Measurements from ENCODE around the gene FGF11.

FGF11 gene

DNA sequence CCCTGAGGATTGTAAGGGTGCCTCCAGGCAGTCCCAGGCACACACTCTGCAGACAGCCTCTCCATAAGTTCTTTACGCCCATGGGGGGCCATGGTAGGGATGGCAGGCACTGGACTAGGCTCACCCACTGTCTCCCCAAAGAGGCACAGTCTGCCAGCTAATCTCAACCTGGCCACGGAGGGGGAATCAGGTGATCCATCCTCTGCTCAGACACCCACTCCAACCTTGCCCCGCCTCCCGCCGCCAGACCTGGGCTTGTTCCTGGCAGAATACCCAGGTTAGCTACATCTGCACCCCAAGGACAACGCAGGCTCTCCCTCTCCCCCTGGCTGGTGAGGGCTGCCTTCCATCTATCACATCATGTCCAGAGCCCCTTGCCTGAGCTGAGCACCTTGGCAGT lies 30.4 kb upstream of the FGF11 start:
- no peak for DNase-seq

- no peak for DNase-seq
Measured at GRCh38 chr17:7409716-7410115, 29.6 kb upstream of the FGF11 start.

- DNase-seq = no peak
Measured at GRCh38 chr17:7410634-7411426, 28.5 kb upstream of the FGF11 start.

DNA sequence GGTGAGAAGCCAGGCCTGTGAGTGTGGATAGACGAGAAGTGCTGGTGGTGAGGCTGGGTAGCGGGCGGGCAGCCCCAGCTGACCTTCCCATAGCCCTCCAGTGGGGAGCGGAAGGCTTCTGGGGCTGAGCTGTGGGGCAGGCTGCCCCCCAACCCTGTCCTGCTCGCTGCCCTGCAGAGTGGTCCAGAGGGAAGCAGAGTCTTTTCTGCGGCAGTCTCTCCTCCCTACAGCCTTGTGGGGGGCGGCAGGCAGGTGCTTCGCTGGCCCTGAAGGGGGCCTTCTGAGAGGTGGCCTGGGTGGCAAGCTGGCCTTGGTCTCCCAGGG lies 27.9 kb upstream of the FGF11 start:
- DNase-seq = no peak

- no peak for DNase-seq
Measured at GRCh38 chr17:7413346-7413985, 25.8 kb upstream of the FGF11 start.

- DNase-seq = no peak
Measured at GRCh38 chr17:7414837-7415236, 24.5 kb upstream of the FGF11 start.

DNA sequence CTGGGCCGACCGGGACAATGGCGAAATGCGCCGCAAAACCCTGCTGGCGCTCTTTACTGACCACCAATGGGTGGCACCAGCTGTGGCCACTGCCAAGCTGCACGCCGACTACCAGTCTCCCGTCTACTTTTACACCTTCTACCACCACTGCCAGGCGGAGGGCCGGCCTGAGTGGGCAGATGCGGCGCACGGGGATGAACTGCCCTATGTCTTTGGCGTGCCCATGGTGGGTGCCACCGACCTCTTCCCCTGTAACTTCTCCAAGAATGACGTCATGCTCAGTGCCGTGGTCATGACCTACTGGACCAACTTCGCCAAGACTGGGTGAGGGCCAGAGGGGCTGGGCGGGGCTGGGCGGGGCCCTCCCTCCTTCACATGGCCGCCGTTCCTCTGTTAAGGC lies 23.5 kb upstream of the FGF11 start:
- no peak for DNase-seq

DNA sequence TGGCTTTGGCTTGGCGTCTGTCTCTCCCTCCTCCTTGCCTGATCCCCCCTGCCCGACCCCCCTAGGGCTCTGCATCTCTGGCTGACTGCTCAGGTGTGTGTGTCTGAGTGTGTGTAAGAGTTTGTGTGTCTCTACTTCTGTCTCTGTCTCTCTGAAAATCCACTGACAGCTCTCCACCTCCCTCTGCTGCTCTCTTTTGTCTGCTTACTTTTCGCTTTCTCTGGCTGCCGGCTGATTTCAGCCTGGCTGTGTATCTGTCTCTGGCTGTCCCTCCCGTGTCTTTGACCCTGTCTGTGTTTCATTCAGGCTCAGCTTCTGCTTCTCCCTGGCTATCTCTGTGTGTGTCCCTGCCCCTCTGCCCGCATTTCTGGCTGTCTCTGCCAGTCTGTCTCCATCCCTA lies 23.0 kb upstream of the FGF11 start:
- DNase-seq = no peak

DNA sequence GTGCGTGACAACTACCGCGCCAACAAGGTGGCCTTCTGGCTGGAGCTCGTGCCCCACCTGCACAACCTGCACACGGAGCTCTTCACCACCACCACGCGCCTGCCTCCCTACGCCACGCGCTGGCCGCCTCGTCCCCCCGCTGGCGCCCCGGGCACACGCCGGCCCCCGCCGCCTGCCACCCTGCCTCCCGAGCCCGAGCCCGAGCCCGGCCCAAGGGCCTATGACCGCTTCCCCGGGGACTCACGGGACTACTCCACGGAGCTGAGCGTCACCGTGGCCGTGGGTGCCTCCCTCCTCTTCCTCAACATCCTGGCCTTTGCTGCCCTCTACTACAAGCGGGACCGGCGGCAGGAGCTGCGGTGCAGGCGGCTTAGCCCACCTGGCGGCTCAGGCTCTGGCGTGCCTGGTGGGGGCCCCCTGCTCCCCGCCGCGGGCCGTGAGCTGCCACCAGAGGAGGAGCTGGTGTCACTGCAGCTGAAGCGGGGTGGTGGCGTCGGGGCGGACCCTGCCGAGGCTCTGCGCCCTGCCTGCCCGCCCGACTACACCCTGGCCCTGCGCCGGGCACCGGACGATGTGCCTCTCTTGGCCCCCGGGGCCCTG lies 22.2 kb upstream of the FGF11 start:
- DNase-seq = no peak

DNA sequence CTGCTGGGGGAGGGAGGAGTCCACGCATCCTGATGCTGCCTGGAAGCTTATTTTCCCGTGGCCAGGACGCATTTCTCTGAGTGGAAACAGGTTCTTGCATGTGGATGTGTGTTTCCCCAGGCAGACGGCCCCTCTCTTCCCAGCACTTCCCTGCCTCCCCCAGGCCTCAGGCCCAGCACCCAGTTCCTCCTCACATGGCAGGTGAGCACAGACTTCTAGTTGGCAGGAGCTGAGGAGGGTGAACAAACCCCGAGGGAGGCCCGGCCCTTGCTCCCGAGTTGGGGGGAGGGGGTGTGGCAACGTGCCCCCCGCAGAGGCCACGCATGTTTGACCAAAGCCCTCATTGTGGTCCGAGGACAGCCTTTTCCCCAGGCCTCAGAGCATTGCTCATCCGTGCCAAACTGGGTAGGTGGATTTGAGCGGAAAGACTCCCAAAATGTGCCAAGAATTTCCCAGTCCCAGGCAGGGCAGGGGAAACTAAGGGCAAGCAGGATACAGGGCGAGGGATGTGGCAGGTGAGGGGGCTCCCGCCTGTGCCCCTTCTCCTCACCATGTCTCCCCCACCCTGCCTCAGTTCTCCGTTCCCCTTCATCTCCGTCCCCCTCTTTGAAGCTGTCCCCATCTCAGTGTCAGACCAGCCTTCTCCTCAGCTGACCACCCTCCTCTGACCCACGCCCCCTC lies 20.7 kb upstream of the FGF11 start:
- DNase-seq = no peak

- no peak for DNase-seq
Measured at GRCh38 chr17:7419819-7420610, 19.3 kb upstream of the FGF11 start, which contains the start of gene SPEM1. SPEM1 (plus strand) TSS chr17:7420324; CDS start chr17:7420385, 61 bp downstream.

GRCh38 chr17:7421186-7421585 lies 18.1 kb upstream of the FGF11 start:
- no peak for DNase-seq

- no peak for DNase-seq
Measured at GRCh38 chr17:7423679-7424078, 15.6 kb upstream of the FGF11 start.

DNA sequence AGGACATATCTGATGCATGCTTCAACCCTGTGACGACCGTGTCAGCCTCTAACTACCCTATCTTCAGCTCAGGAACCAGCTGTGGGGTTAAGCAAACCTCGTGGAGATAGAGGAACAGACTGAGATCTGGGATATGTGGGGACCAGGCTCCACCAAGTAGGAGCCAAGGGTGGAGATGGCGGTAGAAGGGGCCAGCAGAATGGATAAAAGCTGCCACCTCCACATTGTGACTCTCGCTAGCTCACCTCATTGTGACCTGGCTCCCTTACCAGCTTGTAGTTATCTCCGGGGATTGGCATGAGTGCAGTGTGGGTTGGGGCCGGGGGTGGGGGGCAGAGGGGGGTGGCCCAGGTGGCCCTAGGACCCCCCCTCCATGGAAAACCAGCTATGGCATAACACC lies 14.0 kb upstream of the FGF11 start, which contains the start of gene SPEM2:
Gene SPEM2, plus strand, starts transcription at position 301 of the 400 bp plus-strand sequence. Its CDS starts 73 bp downstream, at position 374.
- no peak for DNase-seq

- DNase-seq = no peak
Measured at GRCh38 chr17:7425756-7426155, 13.6 kb upstream of the FGF11 start.

DNA sequence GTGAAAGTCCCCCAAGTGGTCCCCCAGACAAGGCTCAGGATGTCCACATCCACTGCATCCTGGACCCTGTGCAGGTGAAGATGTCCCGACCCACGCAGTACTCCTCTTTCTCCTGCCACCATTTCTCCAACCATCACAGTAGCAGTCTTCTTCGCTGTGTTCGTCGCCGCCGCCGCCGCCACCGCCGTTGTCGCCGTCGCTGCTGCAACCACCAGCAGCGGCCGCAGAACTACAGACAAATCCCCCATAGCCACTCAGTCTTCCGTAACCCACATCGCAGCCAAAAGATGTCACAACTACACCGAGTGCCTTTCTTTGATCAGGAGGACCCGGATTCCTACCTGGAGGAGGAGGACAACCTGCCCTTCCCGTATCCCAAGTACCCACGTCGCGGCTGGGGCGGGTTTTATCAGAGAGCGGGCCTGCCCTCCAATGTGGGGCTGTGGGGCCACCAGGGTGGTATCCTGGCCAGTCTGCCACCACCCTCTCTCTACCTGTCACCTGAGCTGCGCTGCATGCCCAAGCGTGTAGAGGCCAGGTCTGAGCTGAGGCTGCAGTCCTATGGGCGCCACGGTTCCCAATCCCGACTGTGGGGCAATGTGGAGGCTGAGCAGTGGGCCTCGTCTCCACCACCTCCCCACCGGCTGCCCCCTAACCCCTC lies 13.0 kb upstream of the FGF11 start:
- no peak for DNase-seq

DNA sequence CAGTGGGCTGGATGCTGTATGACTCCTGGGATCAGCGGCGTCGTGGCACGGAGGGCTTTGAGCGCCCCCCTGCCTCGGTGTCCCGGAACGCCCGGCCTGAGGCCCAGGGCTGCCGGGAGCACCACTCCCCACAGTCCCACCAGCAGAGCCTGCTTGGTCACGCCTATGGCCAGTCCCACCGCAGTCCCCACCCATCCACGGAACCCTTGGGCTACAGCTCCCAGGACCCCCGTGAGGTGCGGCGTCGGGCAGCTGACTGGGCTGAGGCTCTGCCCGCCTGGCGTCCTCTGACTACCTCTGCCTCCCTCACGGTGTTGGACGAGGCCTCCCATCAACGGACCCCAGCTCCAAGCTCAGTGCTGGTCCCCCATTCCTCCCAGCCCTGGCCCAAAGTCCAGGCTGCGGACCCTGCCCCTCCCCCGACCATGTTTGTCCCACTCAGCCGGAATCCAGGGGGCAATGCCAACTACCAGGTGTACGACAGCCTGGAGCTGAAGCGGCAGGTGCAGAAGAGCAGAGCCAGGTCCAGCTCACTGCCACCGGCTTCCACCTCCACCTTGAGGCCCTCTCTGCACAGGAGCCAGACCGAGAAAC lies 12.3 kb upstream of the FGF11 start:
- DNase-seq = no peak

DNA sequence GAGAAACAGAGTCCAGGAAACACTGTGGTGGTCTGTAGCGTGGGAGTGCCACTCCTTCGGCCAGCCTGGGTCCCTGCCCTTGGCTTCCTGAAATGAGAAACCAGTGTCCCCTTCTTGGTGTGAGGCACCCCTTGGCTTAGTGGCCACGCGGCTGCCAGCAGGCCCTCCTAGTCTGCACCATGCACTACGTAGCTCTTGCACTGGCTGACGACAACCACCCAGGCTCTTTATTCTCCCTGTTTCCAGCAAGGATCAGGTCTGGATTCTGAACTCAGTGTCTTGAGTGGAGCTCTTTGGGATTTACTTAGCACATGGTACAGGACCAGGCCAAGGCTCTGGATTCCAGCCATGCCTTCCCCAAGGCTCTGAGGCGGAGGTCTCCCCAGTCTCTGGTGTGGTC lies 11.8 kb upstream of the FGF11 start:
- DNase-seq = no peak

DNA sequence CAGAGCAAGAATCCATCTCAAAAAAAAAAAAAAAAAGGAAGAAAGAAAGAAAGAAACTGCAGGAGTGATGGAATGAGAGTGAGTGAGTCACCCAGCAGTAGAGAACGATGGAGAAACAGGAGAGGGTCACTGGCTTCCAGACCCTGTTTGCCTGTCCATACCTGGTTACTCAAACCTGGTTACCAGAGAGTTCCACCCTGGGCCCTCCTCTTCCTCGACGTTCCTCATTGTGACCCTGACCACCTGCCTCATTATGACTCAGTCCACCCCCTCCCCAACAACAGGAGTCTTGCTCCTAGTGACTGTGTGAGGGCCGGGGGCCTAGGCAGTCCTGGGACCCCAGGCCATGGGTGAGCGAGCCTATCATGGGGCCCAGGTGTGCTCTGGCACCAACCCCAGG lies 10.8 kb upstream of the FGF11 start, which contains the start of gene SPEM3:
Gene SPEM3, plus strand, starts transcription at position 301 of the 400 bp plus-strand sequence. Its CDS starts 46 bp downstream, at position 347.
- DNase-seq = no peak

GRCh38 chr17:7429722-7430121 lies 9.6 kb upstream of the FGF11 start:
- DNase-seq = no peak

- no peak for DNase-seq
Measured at GRCh38 chr17:7431231-7431630, 8.1 kb upstream of the FGF11 start.

DNA sequence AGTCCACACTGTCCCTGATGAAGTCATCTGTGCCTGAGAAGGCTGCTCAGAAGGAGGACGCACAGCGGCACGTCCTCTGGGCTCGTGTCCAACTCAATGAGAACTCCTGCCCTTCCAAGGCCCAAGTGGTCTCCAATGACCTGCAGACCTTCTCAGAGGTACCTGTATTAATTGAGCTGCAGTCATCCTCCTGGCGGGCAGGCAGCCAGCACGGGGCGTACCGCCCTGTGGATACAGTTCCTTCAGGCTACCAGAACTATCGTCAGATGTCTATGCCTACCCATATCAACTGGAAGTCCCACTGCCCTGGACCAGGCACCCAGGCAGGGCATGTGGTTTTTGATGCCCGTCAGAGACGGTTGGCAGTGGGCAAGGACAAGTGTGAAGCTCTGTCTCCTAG lies 7.0 kb upstream of the FGF11 start:
- no peak for DNase-seq
